ENCODE results near the gene SLC26A8. TPM values are rescaled to one million over a fixed set of nuclear protein-coding genes. Genes with fewer than 3 reads are reported as not detected.

Gene SLC26A8
- total and polyA plus RNA-seq, 4 donors: 0.03 to 0.33 (median 0.18) TPM

GRCh38 chr6:36018339-36018738, 6.1 kb downstream of the SLC26A8 start (continued):
- TF ChIP-seq CTCF (IDR thresholded peaks at IDR 0.05; ENCODE audit: low read depth, low read length, missing input control): no peak
- TF ChIP-seq HNF4A (conservative IDR thresholded peaks at IDR 0.05): no peak
- TF ChIP-seq YY1 (IDR thresholded peaks at IDR 0.05): no peak

DNA sequence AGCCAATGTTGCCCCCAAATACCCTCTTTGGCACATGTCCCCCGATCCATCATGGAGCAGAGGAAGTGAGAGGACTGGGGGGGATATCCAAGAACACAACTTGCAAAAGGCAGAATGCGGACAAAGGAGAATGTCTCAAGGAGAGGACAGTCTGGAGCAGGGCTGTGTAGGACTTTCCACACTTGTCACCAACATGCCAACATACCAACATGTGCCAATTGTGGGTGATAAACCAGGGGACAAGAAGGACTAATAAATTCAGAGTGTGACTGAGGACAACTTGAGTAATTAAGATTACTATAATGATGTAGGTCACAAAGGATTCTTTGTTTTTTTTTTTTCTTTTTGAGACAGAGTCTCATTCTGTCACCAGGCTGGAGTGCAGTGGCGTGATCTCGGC, 8.8 kb downstream of the SLC26A8 start:
- Histone ChIP-seq H3K4me1 (ENCODE audit: control insufficient read depth in 4 of 4, insufficient read depth in 4 of 4, low read length in 3 of 4) (no peaks in the 10 kb centered on the region), H3K27ac (ENCODE audit: low read depth in 1 of 2, low read length in 2 of 2) (no peak overlapping the region), H3K9ac (ENCODE audit: low read depth in 1 of 2, low read length in 2 of 2) (no peak overlapping the region), H3K36me3 (ENCODE audit: control insufficient read depth in 4 of 4, insufficient read depth in 3 of 4, low read depth in 1 of 4, low read length in 3 of 4) (no peaks in the 10 kb centered on the region), H3K9me3 (ENCODE audit: control insufficient read depth in 4 of 4, low read length in 3 of 4) (no peaks in the 10 kb centered on the region), H3K4me3 (ENCODE audit: low read depth in 1 of 3, low read length in 3 of 3) (no peak overlapping the region), H3K27me3 (ENCODE audit: control insufficient read depth in 4 of 4, insufficient read depth in 4 of 4, low read length in 3 of 4) (no peaks in the 10 kb centered on the region)
- DNase-seq (ENCODE audit: low spot score): no peak
- 85% methylated on average over 4 of the region's 4 CpGs for WGBS
- TF ChIP-seq FOXA2 (IDR thresholded peaks at IDR 0.05) (no peak), RXRA (IDR thresholded peaks at IDR 0.05) (no peak), YY1 (IDR thresholded peaks at IDR 0.05) (no peak), FOXA1 (IDR thresholded peaks at IDR 0.05) (no peak), HNF4A (conservative IDR thresholded peaks at IDR 0.05) (no peak), SP1 (IDR thresholded peaks at IDR 0.05) (no peak), HNF4G (IDR thresholded peaks at IDR 0.05) (no peak), NR2F2 (IDR thresholded peaks at IDR 0.05) (no peak), REST (IDR thresholded peaks at IDR 0.05) (no peak), RAD21 (IDR thresholded peaks at IDR 0.05) (no peak), JUND (IDR thresholded peaks at IDR 0.05) (no peak)

- Histone ChIP-seq H3K4me3 (ENCODE audit: low read depth in 1 of 3, low read length in 3 of 3) (no peak overlapping the region), H3K4me1 (ENCODE audit: control insufficient read depth in 4 of 4, insufficient read depth in 4 of 4, low read length in 3 of 4) (no peaks in the 10 kb centered on the region), H3K9ac (ENCODE audit: low read depth in 1 of 2, low read length in 2 of 2) (no peak overlapping the region), H3K36me3 (ENCODE audit: control insufficient read depth in 4 of 4, insufficient read depth in 3 of 4, low read depth in 1 of 4, low read length in 3 of 4) (no peaks in the 10 kb centered on the region), H3K27ac (ENCODE audit: low read depth in 1 of 2, low read length in 2 of 2) (no peak overlapping the region), H3K27me3 (ENCODE audit: control insufficient read depth in 4 of 4, insufficient read depth in 4 of 4, low read length in 3 of 4) (no peaks in the 10 kb centered on the region), H3K9me3 (ENCODE audit: control insufficient read depth in 4 of 4, low read length in 3 of 4) (no peaks in the 10 kb centered on the region)
- no peak for TF ChIP-seq FOXA2 (IDR thresholded peaks at IDR 0.05)
- no peak for TF ChIP-seq ATF3 (IDR thresholded peaks at IDR 0.05)
- TF ChIP-seq, protein P1, sequence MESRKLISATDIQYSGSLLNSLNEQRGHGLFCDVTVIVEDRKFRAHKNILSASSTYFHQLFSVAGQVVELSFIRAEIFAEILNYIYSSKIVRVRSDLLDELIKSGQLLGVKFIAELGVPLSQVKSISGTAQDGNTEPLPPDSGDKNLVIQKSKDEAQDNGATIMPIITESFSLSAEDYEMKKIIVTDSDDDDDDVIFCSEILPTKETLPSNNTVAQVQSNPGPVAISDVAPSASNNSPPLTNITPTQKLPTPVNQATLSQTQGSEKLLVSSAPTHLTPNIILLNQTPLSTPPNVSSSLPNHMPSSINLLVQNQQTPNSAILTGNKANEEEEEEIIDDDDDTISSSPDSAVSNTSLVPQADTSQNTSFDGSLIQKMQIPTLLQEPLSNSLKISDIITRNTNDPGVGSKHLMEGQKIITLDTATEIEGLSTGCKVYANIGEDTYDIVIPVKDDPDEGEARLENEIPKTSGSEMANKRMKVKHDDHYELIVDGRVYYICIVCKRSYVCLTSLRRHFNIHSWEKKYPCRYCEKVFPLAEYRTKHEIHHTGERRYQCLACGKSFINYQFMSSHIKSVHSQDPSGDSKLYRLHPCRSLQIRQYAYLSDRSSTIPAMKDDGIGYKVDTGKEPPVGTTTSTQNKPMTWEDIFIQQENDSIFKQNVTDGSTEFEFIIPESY (IDR thresholded peaks at IDR 0.05): no peak
- no peak for TF ChIP-seq JUND (IDR thresholded peaks at IDR 0.05)
- no peak for TF ChIP-seq SP1 (IDR thresholded peaks at IDR 0.05)
- no peak for TF ChIP-seq RXRA (IDR thresholded peaks at IDR 0.05)
- TF ChIP-seq HNF4G (IDR thresholded peaks at IDR 0.05): no peak
- TF ChIP-seq EGR1 (IDR thresholded peaks at IDR 0.05; ENCODE audit: low read depth in 2 of 2): no peak
- no peak for TF ChIP-seq REST (IDR thresholded peaks at IDR 0.05)
- no peak for TF ChIP-seq FOXA1 (IDR thresholded peaks at IDR 0.05)
- no peak for DNase-seq (ENCODE audit: low spot score)
- 89% methylated on average over 1 of the region's 1 CpG for WGBS
Observed at GRCh38 chr6:36000451-36000850, 24.0 kb downstream of the SLC26A8 start.

Measured in liver (tissue), 9 donors.